Retinal pigment epithelial cell (primary cell): ENCODE results near the gene CST5.
"Not testable (repeated sequence)": the region's sequence is repeated elsewhere in the genome, so short reads cannot be mapped to it uniquely, and the experiment has no call there.

ENCODE experiments used
- DNase-seq: peaks from one replicate; pipeline ENCODE4 v3.0.0-alpha.2; 2010; ENCODE audit warnings: low read depth
- H3K4me3 ChIP-seq: 2 replicates; pipeline ENCODE4 v1.5.1; 2011; ENCODE audit warnings: mild to moderate bottlenecking, low read length, control low read depth, moderate library complexity
- CTCF ChIP-seq: conservative IDR thresholded peaks from 2 replicates; pipeline ENCODE4 v1.5.1; 2011; ENCODE audit warnings: low read depth, low read length, control low read depth, inconsistent platforms

The CST5 gene

GRCh38 chr20:23917024-23917725 is 37.6 kb upstream of the CST5 start:
- no peak overlapping the region for H3K4me3 ChIP-seq
- no peak for DNase-seq
- no peak for TF ChIP-seq CTCF

GRCh38 chr20:23915844-23916243 is 36.3 kb upstream of the CST5 start:
- no peak overlapping the region for H3K4me3 ChIP-seq
- no peak for DNase-seq
- no peak for TF ChIP-seq CTCF

- H3K4me3 ChIP-seq, DNase-seq: not testable (repeated sequence)
Observed at GRCh38 chr20:23914469-23914868, 34.9 kb upstream of the CST5 start.

- no peak for DNase-seq
- no peak overlapping the region for H3K4me3 ChIP-seq
- TF ChIP-seq CTCF = no peak
Observed at GRCh38 chr20:23910210-23910609, 30.7 kb upstream of the CST5 start.

- TF ChIP-seq CTCF = no peak
- no peak overlapping the region for H3K4me3 ChIP-seq
- DNase-seq = no peak
Observed at GRCh38 chr20:23909390-23909789, 29.8 kb upstream of the CST5 start.

- H3K4me3 ChIP-seq = no peak overlapping the region
- DNase-seq = no peak
- TF ChIP-seq CTCF = no peak
Observed at GRCh38 chr20:23907579-23907978, 28.0 kb upstream of the CST5 start.

- H3K4me3 ChIP-seq, DNase-seq: not testable (repeated sequence)
Observed at GRCh38 chr20:23902396-23902795, 22.8 kb upstream of the CST5 start.

- DNase-seq, H3K4me3 ChIP-seq: not testable (repeated sequence)
Observed at GRCh38 chr20:23890867-23891266, 11.3 kb upstream of the CST5 start.

- TF ChIP-seq CTCF = peak; percentile 56
- DNase-seq = no peak
- no peak overlapping the region for H3K4me3 ChIP-seq
Observed at GRCh38 chr20:23889775-23890187, 10.2 kb upstream of the CST5 start.
